Liver (tissue), 9 donors: ENCODE data around the gene FLOT2. TPM values are rescaled to one million over a fixed set of nuclear protein-coding genes. Genes with fewer than 3 reads are reported as not detected.

Source experiments
- DNase-seq: peaks from one replicate; pipeline ENCODE4 v3.0.0-alpha.2; 2017; ENCODE audit warnings: low spot score
- H3K27ac ChIP-seq, 2 donors: one replicate each; pipeline ENCODE4 v1.7.0; 2013; ENCODE audit warnings: inconsistent platforms in 2 of 2, low read length in 2 of 2, control low read depth in 1 of 2, low read depth in 1 of 2, mild to moderate bottlenecking in 1 of 2
- H3K27me3 ChIP-seq, 4 donors: one replicate each; pipeline versions ENCODE4 v1.6.1 to v1.7.0; 2013; ENCODE audit warnings: low read length in 3 of 4, inconsistent platforms in 1 of 4, mild to moderate bottlenecking in 1 of 4, moderate library complexity in 1 of 4; ENCODE audit not compliant: control insufficient read depth in 4 of 4, insufficient read depth in 4 of 4
- H3K36me3 ChIP-seq, 4 donors: one replicate each; pipeline versions ENCODE4 v1.6.1 to v1.7.0; 2013; ENCODE audit warnings: low read length in 3 of 4, mild to moderate bottlenecking in 3 of 4, low read depth in 1 of 4, moderate library complexity in 1 of 4; ENCODE audit not compliant: control insufficient read depth in 4 of 4, insufficient read depth in 3 of 4
- H3K4me1 ChIP-seq, 4 donors: one replicate each; pipeline versions ENCODE4 v1.6.1 to v1.7.0; 2013; ENCODE audit warnings: low read length in 3 of 4, mild to moderate bottlenecking in 3 of 4, moderate library complexity in 1 of 4; ENCODE audit not compliant: control insufficient read depth in 4 of 4, insufficient read depth in 4 of 4
- H3K4me3 ChIP-seq, 3 donors: one replicate each; pipeline versions ENCODE4 v1.6.1 to v1.7.0; 2013; ENCODE audit warnings: low read length in 3 of 3, control low read depth in 1 of 3, low read depth in 1 of 3, mild to moderate bottlenecking in 1 of 3
- H3K9ac ChIP-seq, 2 donors: one replicate each; pipeline ENCODE4 v1.7.0; 2013; ENCODE audit warnings: low read length in 2 of 2, mild to moderate bottlenecking in 2 of 2, moderate library complexity in 2 of 2, control low read depth in 1 of 2, low read depth in 1 of 2
- H3K9me3 ChIP-seq, 4 donors: one replicate each; pipeline versions ENCODE4 v1.6.1 to v1.7.0; 2013; ENCODE audit warnings: low read length in 3 of 4; ENCODE audit not compliant: control insufficient read depth in 4 of 4
- ATF3 ChIP-seq: IDR thresholded peaks from 2 replicates; pipeline ENCODE4 v1.6.1; 2016; ENCODE audit warnings: antibody characterized with exemption
- CTCF ChIP-seq: fragments of 150-350 bp; IDR thresholded peaks from 2 replicates; pipeline ENCODE4 v1.5.1; 2017; ENCODE audit warnings: improper control_type of control experiment, low read depth, low read length; ENCODE audit not compliant: missing input control
- EGR1 ChIP-seq, 2 donors: IDR thresholded peaks; 2 replicates each; pipeline ENCODE4 v1.6.1; 2016 to 2018; ENCODE audit warnings: antibody characterized with exemption in 2 of 2, low read depth in 2 of 2
- FOXA1 ChIP-seq: IDR thresholded peaks from 2 replicates; pipeline ENCODE4 v1.6.1; 2016; ENCODE audit warnings: antibody characterized with exemption
- FOXA2 ChIP-seq: IDR thresholded peaks from 2 replicates; pipeline ENCODE4 v1.6.1; 2016; ENCODE audit warnings: antibody characterized with exemption
- GABPA ChIP-seq, 2 donors: IDR thresholded peaks in 1 of 2; conservative IDR thresholded peaks in 1 of 2; 2 replicates each; pipeline ENCODE4 v1.6.1; 2016; ENCODE audit warnings: antibody characterized with exemption in 2 of 2, mild to moderate bottlenecking in 1 of 2, moderate library complexity in 1 of 2
- HNF4A ChIP-seq, 2 donors: conservative IDR thresholded peaks; 2 replicates each; pipeline ENCODE4 v1.6.1; 2016; ENCODE audit warnings: antibody characterized with exemption in 2 of 2, mild to moderate bottlenecking in 2 of 2
- HNF4G ChIP-seq: IDR thresholded peaks from 2 replicates; pipeline ENCODE4 v1.6.1; 2016; ENCODE audit warnings: antibody characterized with exemption
- JUND ChIP-seq, 2 donors: IDR thresholded peaks; 2 replicates each; pipeline ENCODE4 v1.6.1; 2016; ENCODE audit warnings: antibody characterized with exemption in 2 of 2
- MAX ChIP-seq: IDR thresholded peaks from 2 replicates; pipeline ENCODE4 v1.6.1; 2016; ENCODE audit warnings: antibody characterized with exemption
- NR2F2 ChIP-seq: IDR thresholded peaks from 2 replicates; pipeline ENCODE4 v1.6.1; 2016; ENCODE audit warnings: antibody characterized with exemption
- RAD21 ChIP-seq, 2 donors: IDR thresholded peaks; 2 replicates each; pipeline ENCODE4 v1.6.1; 2016; ENCODE audit warnings: antibody characterized with exemption in 2 of 2, mild to moderate bottlenecking in 2 of 2
- REST ChIP-seq: IDR thresholded peaks from 2 replicates; pipeline ENCODE4 v1.6.1; 2016; ENCODE audit warnings: antibody characterized with exemption, mild to moderate bottlenecking
- RXRA ChIP-seq, 2 donors: IDR thresholded peaks; 2 replicates each; pipeline ENCODE4 v1.6.1; 2017 to 2018; ENCODE audit warnings: antibody characterized with exemption in 2 of 2, mild to moderate bottlenecking in 1 of 2
- SP1 ChIP-seq: IDR thresholded peaks from 2 replicates; pipeline ENCODE4 v1.6.1; 2018; ENCODE audit warnings: antibody characterized with exemption, mild to moderate bottlenecking
- TAF1 ChIP-seq: conservative IDR thresholded peaks from 2 replicates; pipeline ENCODE4 v1.6.1; 2016; ENCODE audit warnings: antibody characterized with exemption, mild to moderate bottlenecking
- YY1 ChIP-seq: IDR thresholded peaks from 2 replicates; pipeline ENCODE4 v1.6.1; 2016; ENCODE audit warnings: antibody characterized with exemption, mild to moderate bottlenecking
- ZBTB33 ChIP-seq: IDR thresholded peaks from 2 replicates; pipeline ENCODE4 v1.6.1; 2016; ENCODE audit warnings: antibody characterized with exemption
- WGBS: extraction: QIAGEN DNeasy Blood & Tissue Kit; methylation state at CpG from one replicate; pipeline ENCODE4 v1.1.7; 2013; 5-methylcytosine and 5-hydroxymethylcytosine counted together
- polyA plus RNA-seq, 2 donors: library from polyadenylated mRNA; stranded (reverse) in 1 of 2; unstranded in 1 of 2; fragments of 200-250 nt in 1 of 2; fragments of >200 nt in 1 of 2; fragmentation: Nextera tagmentation in 1 of 2; extraction: Ambion mirVana in 1 of 2; gene quantifications; one replicate each; pipeline versions ENCODE4 v1.2.1 to v1.2.3, GENCODE V29; 2013 to 2015
- total RNA-seq, 2 donors: library from RNA; depleted of rRNA; stranded (reverse); fragments of >200 nt; gene quantifications; one replicate each; pipeline ENCODE4 v1.2.3, GENCODE V29; 2014
- donor health status: healthy.
- donor health status: healthy.
- donor health status: healthy.
- donor health status: healthy.
- donor health status: healthy.

The FLOT2 gene
- total and polyA plus RNA-seq, 4 donors = 61.6 to 100 (median 69.4) TPM

GRCh38 chr17:28912281-28912937 lies 14.9 kb upstream of the FLOT2 start:
- WGBS = 63% methylated on average over 20 of the region's 20 CpGs

More at GRCh38 chr17:28912281-28912937, 14.9 kb upstream of the FLOT2 start:
- Histone ChIP-seq H3K9ac (no peak overlapping the region), H3K9me3 (no peaks in the 10 kb centered on the region), H3K36me3 (peaks cover 25 to 86% (median 68%) of the 10 kb centered on the region in 4 donors), H3K4me3 (no peak overlapping the region), H3K27ac (peak overlapping the region; percentile 43 to 77), H3K4me1 (peaks cover 15 to 16% (median 16%) of the 10 kb centered on the region in 4 donors), H3K27me3 (no peaks in the 10 kb centered on the region)
- TF ChIP-seq MAX (peak; percentile 84), TAF1 (no peak), CTCF (peak; percentile 42), RXRA (IDR thresholded peaks at IDR 0.05) (no peak), ATF3 (no peak), GABPA (IDR thresholded peaks at IDR 0.05 in 1 of 2, conservative IDR thresholded peaks at IDR 0.05 in 1 of 2) (peak in 1 of 2 donors; percentile 59), FOXA1 (no peak), YY1 (peak; percentile 28), RAD21 (IDR thresholded peaks at IDR 0.05) (peak; percentile 41 to 67), JUND (IDR thresholded peaks at IDR 0.05) (peak in 1 of 2 donors; percentile 25), EGR1 (IDR thresholded peaks at IDR 0.05; ENCODE audit: low read depth in 2 of 2) (peak in 1 of 2 donors; percentile 42), HNF4A (conservative IDR thresholded peaks at IDR 0.05) (peak; percentile 83 to 88), REST (no peak), NR2F2 (no peak), ZBTB33 (no peak), HNF4G (peak; percentile 56), SP1 (peak; percentile 81), FOXA2 (no peak)
- DNase-seq = no peak
